NB4 (cell line): ENCODE results near the gene RPS27.
"Not testable (repeated sequence)": the region's sequence is repeated elsewhere in the genome, so short reads cannot be mapped to it uniquely, and the experiment has no call there.

Source experiments
- DNase-seq: peaks from one replicate; pipeline ENCODE4 v3.0.0; 2010; ENCODE audit warnings: low read depth
- H3K4me3 ChIP-seq: one replicate; pipeline ENCODE4 v1.5.1; 2011; ENCODE audit warnings: mild to moderate bottlenecking, low read depth, low read length, moderate library complexity
- CTCF ChIP-seq: IDR thresholded peaks from one replicate; pipeline ENCODE4 v1.5.1; 2012; ENCODE audit warnings: low read depth, low read length
- MAX ChIP-seq: IDR thresholded peaks from 2 replicates; pipeline ENCODE4 v1.6.1; 2011; ENCODE audit warnings: low read depth, low read length
- MYC ChIP-seq: IDR thresholded peaks from 2 replicates; pipeline ENCODE4 v1.6.1; 2011; ENCODE audit warnings: low read depth, low read length
- POLR2A ChIP-seq: IDR thresholded peaks from 2 replicates; pipeline ENCODE4 v1.6.1; 2011; ENCODE audit warnings: mild to moderate bottlenecking; ENCODE audit not compliant: insufficient read length; ENCODE audit errors: extremely low read depth

The RPS27 gene

GRCh38 chr1:153995640-153996039, 5.1 kb downstream of the RPS27 start:
- TF ChIP-seq POLR2A (no peak), MYC (no peak), MAX (no peak)

GRCh38 chr1:153996882-153997281, 6.3 kb downstream of the RPS27 start:
- DNase-seq, H3K4me3 ChIP-seq: not testable (repeated sequence)

More at GRCh38 chr1:153995640-153996039, 5.1 kb downstream of the RPS27 start:
- no peak for DNase-seq
- no peak overlapping the region for H3K4me3 ChIP-seq

GRCh38 chr1:154000420-154000819, 9.9 kb downstream of the RPS27 start:
- H3K4me3 ChIP-seq, result no peak overlapping the region
- TF ChIP-seq MYC (no peak), POLR2A (no peak), MAX (no peak), CTCF (no peak)
- DNase-seq, result no peak

- TF ChIP-seq POLR2A (no peak), MAX (no peak), MYC (no peak), CTCF (no peak)
- no peak for DNase-seq
- H3K4me3 ChIP-seq, result no peak overlapping the region
Observed at GRCh38 chr1:154006136-154006535, 15.6 kb downstream of the RPS27 start.

GRCh38 chr1:154012129-154012528, 21.6 kb downstream of the RPS27 start:
- no peak overlapping the region for H3K4me3 ChIP-seq
- no peak for DNase-seq
- TF ChIP-seq MYC (no peak), POLR2A (no peak), CTCF (no peak), MAX (no peak)

GRCh38 chr1:154012543-154012942, 22.0 kb downstream of the RPS27 start:
- H3K4me3 ChIP-seq, DNase-seq: not testable (repeated sequence)

- peak; percentile 24; the same call in 1 of the 2 replicates for TF ChIP-seq MAX
- no peak for TF ChIP-seq POLR2A
- DNase-seq, result peak; percentile 54
Observed at GRCh38 chr1:154014154-154014907, 23.8 kb downstream of the RPS27 start.

GRCh38 chr1:154019269-154019668, 28.7 kb downstream of the RPS27 start:
- DNase-seq, result no peak
- H3K4me3 ChIP-seq, result no peak overlapping the region
- TF ChIP-seq MYC (no peak), MAX (no peak)

More at GRCh38 chr1:154014154-154014907, 23.8 kb downstream of the RPS27 start:
- H3K4me3 ChIP-seq, result no peak overlapping the region
